ENCODE data around the gene NLRP1.
"Not testable (repeated sequence)": the region's sequence is repeated elsewhere in the genome, so short reads cannot be mapped to it uniquely, and the experiment has no call there.

Gene NLRP1

DNA sequence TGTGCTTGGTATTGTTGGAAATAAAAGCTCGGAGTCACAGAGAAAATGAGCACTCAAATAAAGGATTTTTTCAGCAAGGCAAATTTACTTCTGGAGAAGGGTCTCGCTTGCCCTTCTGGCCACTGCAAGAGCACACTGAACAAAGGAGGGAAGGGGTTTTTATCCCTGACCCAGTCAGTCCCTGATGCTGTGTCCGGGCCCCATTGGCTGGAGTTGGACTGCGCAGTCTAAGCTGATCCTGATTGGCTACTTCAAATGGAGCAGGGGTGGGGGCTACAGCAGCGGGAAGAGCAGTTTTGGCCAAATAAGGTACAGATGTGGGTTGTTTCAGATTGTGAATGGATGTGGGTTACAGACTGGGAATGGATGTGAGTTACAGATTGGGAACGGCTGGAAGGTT is 4.3 kb upstream of the NLRP1 start:
- no peak for DNase-seq

DNA sequence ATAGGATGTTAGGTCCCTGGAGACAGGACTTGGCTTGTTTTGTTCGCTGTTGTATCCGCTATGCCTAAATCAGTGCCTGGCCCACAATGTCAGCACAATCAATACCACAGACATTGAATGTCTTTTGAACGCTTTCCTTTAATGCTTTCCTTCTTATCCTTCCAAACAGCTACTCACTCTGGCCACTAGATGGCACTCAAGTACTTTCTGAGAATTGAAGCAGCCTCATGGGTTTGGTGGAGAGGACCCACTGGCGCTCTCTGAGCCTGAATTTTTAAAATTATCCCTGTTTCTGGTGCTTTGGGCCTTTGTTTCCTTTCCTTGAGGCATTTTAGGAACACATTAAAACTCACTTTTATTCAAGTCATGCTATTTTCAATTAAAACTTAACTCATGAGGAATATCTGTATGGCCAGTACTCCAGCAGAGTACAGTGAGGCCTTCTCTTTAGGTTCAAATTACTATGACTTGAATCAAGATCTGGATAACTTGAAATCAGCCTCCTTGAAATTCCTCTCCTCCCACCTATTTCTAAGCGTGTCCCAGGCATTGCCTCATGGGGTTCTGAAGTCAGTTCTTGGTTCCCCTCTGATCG is 3.2 kb upstream of the NLRP1 start:
- DNase-seq = peak in 33 of 58 donors; percentile 7 to 76 (median 23)

DNA sequence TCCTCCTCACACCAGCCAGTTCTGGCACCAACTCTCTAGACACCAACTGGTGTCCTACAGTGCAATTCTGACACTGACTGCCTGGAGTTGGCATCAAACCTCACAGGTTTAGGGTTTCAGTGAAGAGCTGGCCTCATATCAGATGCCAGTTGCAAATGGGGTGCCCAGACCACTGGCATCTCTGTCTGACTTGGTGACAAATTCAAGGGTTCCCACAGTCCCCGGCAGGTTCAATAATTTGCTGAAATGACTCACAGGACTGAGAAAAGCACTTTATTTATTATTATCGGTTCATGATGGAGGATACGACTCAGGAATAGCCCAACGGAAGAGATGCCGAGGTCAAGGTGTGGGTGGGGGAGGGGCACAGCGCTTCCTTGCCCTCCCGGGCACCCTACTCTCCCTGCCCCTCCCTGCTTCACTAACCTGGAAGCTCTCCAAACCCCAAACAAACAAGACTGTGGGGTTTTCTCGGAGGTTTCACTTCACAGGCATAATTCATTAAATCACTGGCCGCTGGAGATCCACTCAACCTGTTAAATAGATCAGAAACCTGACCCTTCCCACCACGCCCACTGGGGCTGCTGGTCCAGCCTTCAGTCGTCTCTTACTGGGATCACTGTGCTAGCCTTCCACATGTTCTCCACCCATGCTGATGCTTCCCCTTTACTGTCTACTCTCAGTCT is 1.7 kb upstream of the NLRP1 start:
- no peak for DNase-seq

DNA sequence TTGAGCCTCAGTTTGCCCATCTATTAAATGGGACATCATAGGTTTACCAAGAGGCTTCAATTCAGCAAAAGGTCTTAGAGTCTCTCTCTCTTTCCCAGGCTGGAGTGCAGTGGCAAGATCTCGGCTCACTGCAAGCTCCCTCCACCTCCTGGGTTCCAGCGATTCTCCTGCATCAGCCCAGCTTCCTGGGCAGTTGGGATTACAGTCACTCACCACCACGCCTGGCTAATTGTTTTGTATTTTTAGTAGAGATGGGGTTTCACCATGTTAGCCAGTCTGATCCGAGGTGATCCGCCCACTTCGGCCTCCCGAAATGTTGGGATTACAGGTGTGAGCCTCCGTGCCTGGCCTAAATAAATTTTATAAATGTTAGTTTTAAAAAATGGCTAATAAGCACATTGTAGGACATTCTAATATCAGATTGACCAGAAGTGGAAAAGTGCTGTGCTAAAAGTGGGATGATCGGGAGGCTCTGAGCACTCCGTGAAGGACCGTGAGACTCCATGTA is 1.0 kb upstream of the NLRP1 start:
- DNase-seq = no peak

DNA sequence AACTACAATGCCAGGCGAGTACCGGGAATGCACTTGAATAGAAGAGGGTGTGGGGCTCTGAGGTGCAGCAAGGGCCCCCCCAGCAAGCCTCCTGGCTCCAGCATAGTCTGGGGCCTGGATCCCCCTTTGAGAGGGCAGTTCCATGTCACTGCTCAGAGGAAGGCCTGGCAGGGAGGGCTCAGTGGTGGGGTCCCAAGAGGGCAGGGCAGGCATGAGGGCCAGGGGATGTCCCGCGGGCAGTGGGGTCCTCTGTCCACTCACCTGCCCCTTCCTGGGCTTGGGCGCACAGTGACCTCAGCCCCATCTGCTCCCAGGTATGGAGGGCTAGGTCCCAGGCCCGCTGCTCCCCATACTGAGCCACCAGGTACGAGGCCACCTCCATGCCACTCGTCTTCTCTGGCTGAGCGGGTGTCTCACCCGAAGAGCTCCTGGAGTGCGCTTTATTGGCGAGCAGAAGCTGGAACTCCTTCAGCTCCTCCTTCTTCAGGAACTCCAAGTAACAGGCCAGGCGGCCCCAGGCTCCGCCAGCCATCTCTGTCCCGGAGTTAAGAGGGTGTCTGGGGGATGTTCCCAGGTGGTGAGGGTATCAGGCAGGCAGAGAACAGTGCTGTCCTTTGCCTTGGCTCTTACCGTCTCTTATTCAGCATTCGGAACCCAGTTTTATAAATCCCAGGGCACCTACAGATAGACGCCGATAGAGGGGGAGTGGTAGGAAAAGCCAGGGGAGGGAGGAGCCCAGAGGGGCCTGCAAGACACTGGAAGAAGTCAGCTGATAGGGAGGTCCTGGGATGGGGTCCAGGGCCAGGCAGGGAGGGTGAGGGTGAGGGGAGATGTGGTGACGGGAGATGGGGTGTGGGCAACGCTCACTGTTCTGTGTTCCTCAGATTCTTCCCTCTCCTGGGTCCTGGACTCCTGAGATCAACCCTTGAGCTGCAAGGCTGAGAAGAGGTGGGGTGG is 605 bp downstream of the NLRP1 start:
- DNase-seq = no peak

DNA sequence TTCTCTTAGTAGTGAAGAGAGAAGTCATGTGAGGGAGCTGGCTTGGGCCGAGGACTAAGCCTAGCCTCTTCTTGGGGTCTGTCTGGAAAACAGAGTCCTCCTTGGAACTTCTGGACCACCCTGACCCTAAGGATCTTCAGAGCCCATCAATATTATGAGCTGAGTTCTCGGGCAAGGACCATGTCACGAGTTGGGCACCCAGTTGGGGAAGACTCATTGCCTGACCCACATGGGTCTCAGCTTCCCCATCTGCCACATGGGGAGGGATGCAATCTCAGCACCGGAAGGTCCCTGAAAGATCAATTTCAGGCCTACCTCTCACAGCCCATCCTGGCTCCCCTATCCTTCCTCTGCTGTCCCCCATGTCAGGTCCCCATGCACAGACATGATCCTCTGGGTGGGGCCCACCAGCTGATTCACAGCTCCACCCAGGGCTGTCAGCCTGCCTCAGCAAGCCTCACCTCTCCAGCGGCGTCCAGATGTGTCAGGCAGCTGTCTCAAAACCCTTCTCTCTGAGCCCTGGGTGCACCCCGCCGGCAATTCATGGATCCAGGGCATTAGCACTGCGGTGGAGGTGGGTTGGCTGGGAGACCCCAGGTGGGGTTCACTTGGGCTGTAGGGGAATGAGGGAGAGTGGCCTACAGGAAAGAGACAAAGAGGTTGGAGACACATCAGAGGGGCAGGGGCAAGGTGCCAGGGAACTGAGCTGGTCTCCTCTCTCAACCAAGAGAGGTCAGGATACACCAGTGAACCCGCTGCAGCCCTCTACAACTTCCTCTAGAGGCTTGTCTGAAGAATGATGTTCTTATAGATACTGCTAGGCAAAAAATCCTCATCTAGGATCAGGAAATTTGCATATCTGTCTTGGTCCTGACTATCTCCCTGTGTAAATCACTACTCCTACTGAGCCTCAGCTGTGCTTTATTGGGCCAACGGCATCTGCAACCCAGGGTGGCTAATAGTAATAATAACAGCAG is 1.8 kb downstream of the NLRP1 start:
- no peak for DNase-seq

DNA sequence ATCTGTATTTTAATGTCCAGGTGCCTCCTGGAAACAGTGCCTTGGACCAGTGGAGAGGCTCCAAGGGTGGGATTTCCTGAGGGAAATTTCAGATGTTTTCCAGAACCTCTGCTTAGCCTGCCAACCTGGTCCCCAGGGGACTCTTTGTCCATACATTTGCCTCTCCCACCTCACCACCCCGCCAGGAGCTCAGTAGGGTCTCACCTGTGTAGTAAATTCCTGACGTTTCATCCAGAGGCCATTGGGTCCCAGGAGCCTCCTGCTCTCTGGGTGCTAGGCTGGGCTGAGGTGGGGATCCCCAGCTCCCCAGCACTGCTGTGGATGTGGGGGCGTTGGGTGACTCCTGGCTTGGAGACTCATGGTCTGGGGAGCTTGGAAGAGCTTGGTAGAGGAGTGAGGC is 2.7 kb downstream of the NLRP1 start:
- no peak for DNase-seq

DNA sequence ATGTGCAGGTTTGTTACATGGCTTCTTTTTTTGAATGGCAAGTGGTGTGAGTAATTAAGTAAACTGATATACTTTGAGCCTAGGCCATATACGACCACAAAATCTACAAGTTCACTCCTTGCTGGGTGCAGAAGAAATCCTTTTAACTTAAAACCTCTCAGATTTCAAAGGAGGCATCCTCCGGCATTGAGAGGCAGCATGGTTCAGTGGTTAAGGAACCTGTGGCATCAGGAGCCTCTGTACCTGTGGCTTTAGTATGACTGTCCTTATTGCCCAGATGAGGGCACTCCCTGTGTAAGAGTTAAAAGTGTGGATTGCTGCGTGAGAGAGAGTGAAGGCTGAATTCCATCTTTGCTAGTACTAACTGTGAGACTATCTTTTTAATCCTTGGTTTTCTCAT is 3.3 kb downstream of the NLRP1 start:
- DNase-seq = no peak

DNA sequence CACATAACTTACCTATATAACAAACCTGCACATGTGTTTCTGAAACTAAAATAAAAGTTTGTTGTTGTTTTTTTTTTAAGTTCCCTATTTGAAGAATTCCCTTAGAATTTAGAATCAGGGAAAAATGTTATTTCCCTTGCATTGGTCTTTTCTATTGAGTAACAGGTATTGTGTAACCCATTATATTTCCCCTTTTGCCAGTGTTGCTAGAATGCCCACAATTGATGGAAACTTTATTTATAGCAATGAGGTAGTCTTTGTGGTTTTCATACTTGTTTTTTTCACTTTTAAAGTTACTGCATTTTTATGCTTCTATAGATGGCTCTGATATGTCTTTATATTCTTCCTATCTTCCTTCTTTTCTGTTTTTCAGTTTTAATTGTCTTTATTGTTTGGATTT is 3.9 kb downstream of the NLRP1 start:
- no peak for DNase-seq

DNA sequence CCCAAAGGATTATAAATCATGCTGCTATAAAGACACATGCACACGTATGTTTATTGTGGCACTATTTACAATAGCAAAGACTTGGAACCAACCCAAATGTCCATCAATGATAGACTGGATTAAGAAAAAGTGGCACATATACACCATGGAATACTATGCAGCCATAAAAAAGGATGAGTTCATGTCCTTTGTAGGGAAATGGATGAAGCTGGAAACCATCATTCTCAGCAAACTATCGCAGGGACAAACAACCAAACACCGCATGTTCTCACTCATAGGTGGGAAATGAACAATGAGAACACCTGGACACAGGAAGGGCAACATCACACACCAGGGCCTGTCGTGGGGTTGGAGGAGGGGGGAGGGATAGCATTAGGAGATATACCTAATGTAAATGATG is 5.5 kb downstream of the NLRP1 start:
- not testable (repeated sequence) for DNase-seq

DNA sequence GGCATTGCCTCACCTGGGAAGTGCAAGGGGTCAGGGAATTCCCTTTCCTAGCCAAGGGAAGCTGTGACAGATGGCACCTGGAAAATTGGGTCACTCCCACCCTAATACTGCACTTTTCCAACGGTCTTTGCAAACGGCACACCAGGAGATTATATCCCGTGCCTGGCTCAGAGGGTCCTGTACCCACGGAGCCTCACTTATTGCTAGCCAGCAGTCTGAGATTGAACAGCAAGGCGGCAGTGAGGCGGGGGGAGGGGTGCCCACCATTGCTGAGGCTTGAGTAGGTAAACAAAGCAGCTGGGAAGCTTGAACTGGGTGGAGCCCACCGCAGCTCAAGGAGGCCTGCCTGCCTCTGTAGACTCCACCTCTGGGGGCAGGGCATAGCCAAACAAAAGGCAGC is 11.3 kb downstream of the NLRP1 start:
- not testable (repeated sequence) for DNase-seq

DNA sequence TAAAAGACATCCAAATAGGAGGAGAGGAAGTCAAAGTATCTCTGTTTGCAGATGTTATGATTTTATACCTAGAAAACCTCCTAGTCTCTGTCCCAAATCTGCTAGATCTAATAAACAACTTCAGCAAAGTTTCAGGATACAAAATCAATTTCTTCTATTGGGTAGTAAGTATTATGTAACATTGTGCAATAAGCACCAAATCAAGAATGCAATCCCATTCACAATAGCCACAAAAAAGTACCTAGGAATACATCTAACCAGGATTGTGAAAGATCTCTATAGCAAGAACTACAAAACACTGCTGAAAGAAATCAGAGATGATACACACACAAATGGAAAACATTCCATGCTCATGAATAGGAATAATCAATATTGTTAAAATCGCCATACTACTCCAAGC is 13.0 kb downstream of the NLRP1 start:
- no peak for DNase-seq

DNA sequence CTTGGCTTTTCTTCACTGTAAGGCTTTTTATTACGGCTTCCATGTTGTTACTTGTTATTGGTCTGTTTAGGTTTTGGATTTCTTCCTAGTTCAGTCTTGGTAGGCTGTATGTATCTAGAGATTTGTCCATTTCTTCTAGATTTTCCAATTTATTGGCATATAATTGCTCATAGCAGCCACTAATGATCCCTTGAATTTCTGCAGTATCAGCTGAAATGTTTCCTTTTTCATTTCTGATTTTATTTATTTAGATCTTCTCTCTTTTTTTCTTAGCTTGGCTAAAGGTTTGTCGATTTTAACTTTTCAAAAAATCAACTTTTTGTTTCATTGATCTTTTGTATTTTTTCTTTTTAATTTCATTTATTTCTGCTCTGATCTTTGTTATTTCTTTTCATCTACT is 18.5 kb downstream of the NLRP1 start:
- no peak for DNase-seq

DNA sequence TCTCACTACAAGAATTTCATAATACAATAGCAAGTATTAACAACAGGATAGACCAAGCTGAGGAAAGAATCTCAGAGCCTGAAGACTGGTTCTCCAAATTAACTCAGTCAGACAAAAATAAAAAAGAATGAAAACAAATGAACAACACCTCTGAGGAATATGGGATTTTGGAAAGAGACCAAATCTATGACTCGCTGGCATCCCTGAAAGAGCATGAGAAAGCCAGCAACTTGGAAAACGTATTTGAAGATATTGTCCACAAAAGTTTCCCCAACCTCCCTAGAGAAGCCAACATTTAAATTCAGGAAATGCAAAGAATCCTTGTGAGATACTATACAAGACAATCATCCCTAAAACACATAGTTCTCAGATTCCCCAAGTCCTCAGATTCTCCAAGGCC is 20.9 kb downstream of the NLRP1 start:
- no peak for DNase-seq

DNA sequence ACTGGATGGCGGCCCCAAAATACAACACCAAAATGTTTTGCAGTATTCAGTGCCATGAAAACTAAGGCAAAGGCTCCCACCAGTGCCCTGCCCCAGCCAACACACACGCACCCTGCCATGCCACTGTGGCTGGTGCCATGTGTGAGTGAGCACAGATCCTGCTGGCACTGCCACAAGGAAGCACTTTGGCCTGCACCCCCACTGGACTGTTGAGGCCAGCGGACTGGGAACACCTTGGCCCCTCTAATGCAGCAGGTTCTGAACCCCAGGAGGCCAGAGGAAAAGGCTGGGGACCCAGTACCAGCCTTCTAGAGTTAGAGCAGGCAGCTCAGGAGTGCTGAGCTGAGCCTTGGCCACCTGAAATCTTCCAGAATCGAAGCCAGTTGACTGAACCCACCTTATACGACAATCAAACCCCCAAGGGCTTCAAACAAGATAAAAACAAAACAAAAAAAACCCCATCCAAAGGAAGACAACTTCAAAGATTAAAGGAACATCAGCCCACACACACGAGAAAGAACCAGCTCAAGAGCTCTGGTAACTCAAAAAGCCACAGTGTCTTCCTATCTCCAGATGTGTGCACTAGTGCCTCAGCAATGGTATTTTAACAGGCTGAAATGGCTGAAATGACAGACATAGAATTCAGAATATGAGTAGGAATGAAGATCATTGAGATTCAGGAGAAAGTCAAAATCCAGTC is 21.5 kb downstream of the NLRP1 start:
- no peak for DNase-seq

DNA sequence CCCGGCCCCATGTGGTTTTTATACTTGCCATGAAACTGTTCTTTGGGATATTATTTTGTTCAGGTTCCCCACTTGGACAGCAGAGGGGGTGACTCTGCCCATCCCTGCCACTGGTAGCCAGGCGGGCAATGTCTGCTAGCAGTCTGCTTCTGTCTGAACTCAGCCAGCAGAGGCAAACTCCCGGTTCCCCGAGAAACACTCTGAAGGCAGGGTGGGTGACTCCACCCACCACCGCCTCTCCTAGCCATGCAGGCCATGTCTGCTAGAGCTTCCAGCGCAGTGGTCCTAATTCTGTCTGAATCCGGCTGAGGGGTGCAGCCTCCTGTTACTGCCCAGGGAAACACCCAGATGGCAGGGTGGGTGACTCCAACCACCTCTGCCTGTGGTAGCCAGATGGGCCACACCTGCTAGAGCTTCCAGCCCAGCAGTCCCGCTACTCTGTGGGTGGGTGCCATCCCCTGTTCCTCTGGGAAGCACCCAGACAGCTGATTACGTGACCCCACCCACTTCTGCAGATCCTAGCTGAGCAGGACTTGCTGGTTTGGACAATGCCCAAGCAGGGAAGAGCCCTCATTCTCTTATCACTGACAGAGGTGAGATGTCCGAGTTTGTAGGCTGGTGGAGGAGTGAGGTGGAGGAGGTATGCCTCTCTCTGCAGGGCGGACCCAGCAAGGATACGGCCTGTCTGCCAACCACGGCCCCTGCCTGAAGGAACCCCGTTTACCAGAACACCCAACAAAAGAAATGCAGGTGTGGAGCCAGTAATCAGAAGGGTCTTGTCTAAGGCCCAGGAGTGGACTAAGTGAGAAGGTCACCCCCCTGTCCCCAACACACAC is 22.4 kb downstream of the NLRP1 start:
- no peak for DNase-seq

DNA sequence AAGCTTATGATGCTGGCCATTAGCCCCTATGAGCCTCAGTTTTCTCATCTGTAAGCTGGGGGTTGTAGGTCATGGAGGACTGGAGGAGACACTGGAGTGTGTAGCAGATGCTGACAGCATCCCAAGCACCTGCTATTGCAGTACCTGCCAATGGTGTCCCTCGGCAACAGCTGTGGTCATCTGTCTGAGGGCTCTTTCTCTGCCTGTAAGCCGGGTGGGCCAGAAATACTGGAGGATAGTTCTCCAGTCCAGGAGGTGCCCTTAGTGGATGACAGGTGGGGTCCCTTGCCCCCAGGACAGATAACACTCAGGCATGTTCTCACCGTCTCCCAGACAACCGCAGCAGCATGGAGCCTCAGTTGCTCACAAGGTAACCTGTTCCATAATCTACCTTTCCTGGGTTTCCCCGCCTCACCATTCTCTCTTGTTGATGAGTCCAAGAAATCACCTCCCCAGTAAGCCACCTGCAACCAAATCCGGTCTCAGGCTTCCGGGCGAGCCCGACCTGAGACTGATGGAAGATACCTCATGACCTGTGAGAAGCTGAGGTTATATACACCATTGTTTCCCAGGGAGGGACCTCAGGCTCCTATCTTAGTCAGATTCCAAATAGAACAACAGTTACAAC is 23.8 kb downstream of the NLRP1 start:
- no peak for DNase-seq
